B cell (primary cell): Measurements from ENCODE around the gene PDK2. TPM values are rescaled to one million over a fixed set of nuclear protein-coding genes. Genes with fewer than 3 reads are reported as not detected.

Source experiments
- ATAC-seq: fragments of 200-7000 bp; cut with Tn5 transposase; one replicate; pipeline ENCODE4 v1.10.0; 2021; ENCODE audit warnings: low read depth, mild to moderate bottlenecking, moderate number of reproducible peaks, moderate library complexity
- CTCF ChIA-PET: fragments of 350-600 bp; sonication (Branson Sonifier 250); formaldehyde crosslinking; loops from one replicate; lab custom pipeline; 2021; ENCODE audit warnings: antibody characterized with exemption, inconsistent platforms; lab: Charles Lee
- POLR2A ChIA-PET: fragments of 350-600 bp; sonication (Branson Sonifier 250); formaldehyde crosslinking; loops from one replicate; lab custom pipeline; 2021; ENCODE audit warnings: antibody characterized with exemption; lab: Charles Lee
- DNase-seq: peaks from one replicate; pipeline ENCODE4 v3.0.0; 2013
- H2AFZ ChIP-seq: 2 replicates; pipeline ENCODE4 v1.6.1; 2012; ENCODE audit warnings: mild to moderate bottlenecking, low read depth, low read length; ENCODE audit not compliant: insufficient read depth, poor library complexity, severe bottlenecking
- H3K27ac ChIP-seq, 2 donors: 1 replicate in 1 of 2; 2 replicates in 1 of 2; pipeline ENCODE4 v1.5.1; 2012 to 2013; ENCODE audit warnings: low read length in 2 of 2, mild to moderate bottlenecking in 2 of 2, moderate library complexity in 1 of 2
- H3K27me3 ChIP-seq, 4 experiments: fragments of 200-600 bp in 1 of 4; sonication (generic) in 1 of 4; replicated peaks in 1 of 4; 1 replicate in 2 of 4; 2 replicates in 2 of 4; pipeline versions ENCODE4 v1.6.1 to v1.7.0; 2013 to 2016; ENCODE audit warnings: low read length in 3 of 4, mild to moderate bottlenecking in 2 of 4, mixed read lengths in 1 of 4, moderate library complexity in 1 of 4; ENCODE audit not compliant: insufficient read depth in 4 of 4, control insufficient read depth in 3 of 4; ENCODE audit errors: control extremely low read depth in 1 of 4
- H3K36me3 ChIP-seq, 2 experiments: replicated peaks in 1 of 2; 1 replicate in 1 of 2; 2 replicates in 1 of 2; pipeline versions ENCODE4 v1.6.1 to v1.7.1; 2013; ENCODE audit warnings: low read length in 1 of 2; ENCODE audit not compliant: insufficient read depth in 2 of 2, control insufficient read depth in 1 of 2; ENCODE audit errors: control extremely low read depth in 1 of 2, extremely low read depth in 1 of 2
- H3K4me1 ChIP-seq, 2 donors: fragments of 200-600 bp in 1 of 2; sonication (generic) in 1 of 2; 1 replicate in 1 of 2; 2 replicates in 1 of 2; pipeline versions ENCODE4 v1.5.1 to v1.6.1; 2013 to 2017; ENCODE audit warnings: low read length in 2 of 2; ENCODE audit not compliant: control insufficient read depth in 2 of 2, insufficient read depth in 2 of 2
- H3K4me2 ChIP-seq: replicated peaks from 2 replicates; pipeline ENCODE3; 2012; ENCODE audit warnings: mild to moderate bottlenecking, low read depth, low read length; ENCODE audit not compliant: poor library complexity, severe bottlenecking
- H3K4me3 ChIP-seq, 5 experiments: fragments of 200-600 bp in 1 of 5; sonication (generic) in 1 of 5; 1 replicate in 3 of 5; 2 replicates in 2 of 5; pipeline versions ENCODE4 v1.5.1 to v1.7.0; 2011 to 2016; ENCODE audit warnings: low read length in 4 of 5, mild to moderate bottlenecking in 4 of 5, low read depth in 2 of 5, control low read depth in 1 of 5, moderate library complexity in 1 of 5; ENCODE audit not compliant: insufficient read depth in 1 of 5; ENCODE audit errors: control extremely low read depth in 1 of 5, extremely low read depth in 1 of 5
- H3K79me2 ChIP-seq: fragments of 200-600 bp; sonication (generic); one replicate; pipeline ENCODE4 v1.6.0; 2016; ENCODE audit warnings: low read length; ENCODE audit not compliant: control insufficient read depth, insufficient read depth
- H3K9ac ChIP-seq: fragments of 200-600 bp; sonication (generic); 2 replicates; pipeline ENCODE4 v1.6.1; 2017; ENCODE audit warnings: mild to moderate bottlenecking, low read length, moderate library complexity
- H3K9me3 ChIP-seq, 3 donors: one replicate each; pipeline versions ENCODE4 v1.6.1 to v1.7.1; 2013; ENCODE audit warnings: low read length in 2 of 3; ENCODE audit not compliant: control insufficient read depth in 2 of 3, insufficient read depth in 1 of 3; ENCODE audit errors: control extremely low read depth in 1 of 3
- H4K20me1 ChIP-seq: 2 replicates; pipeline ENCODE4 v1.6.0; 2012; ENCODE audit warnings: mild to moderate bottlenecking, low read length; ENCODE audit not compliant: insufficient read depth, control insufficient read depth, poor library complexity, severe bottlenecking
- H3K27ac Mint-ChIP-seq: one replicate; pipeline ENCODE4 v1.8.0; 2021; ENCODE audit warnings: mixed read lengths
- H3K27me3 Mint-ChIP-seq: one replicate; pipeline ENCODE4 v1.8.0; 2021; ENCODE audit warnings: mixed read lengths
- H3K4me1 Mint-ChIP-seq: one replicate; pipeline ENCODE4 v1.8.0; 2021; ENCODE audit warnings: mixed read lengths
- H3K4me3 Mint-ChIP-seq: one replicate; pipeline ENCODE4 v1.8.0; 2021; ENCODE audit warnings: mixed read lengths
- H3K9me3 Mint-ChIP-seq: one replicate; pipeline ENCODE4 v1.8.0; 2022; ENCODE audit warnings: mixed read lengths; ENCODE audit not compliant: insufficient read depth
- CTCF ChIP-seq: fragments of 200-600 bp; IDR thresholded peaks from one replicate; pipeline ENCODE4 v1.8.0; 2022; ENCODE audit warnings: antibody characterized with exemption, mild to moderate bottlenecking
- EZH2 ChIP-seq: IDR thresholded peaks from 2 replicates; pipeline ENCODE4 v1.6.1; 2012; ENCODE audit warnings: borderline replicate concordance, low read depth, mild to moderate bottlenecking, moderate library complexity, low read length; ENCODE audit not compliant: insufficient read depth, poor library complexity, severe bottlenecking
- WGBS: methylation state at CpG from one replicate; pipeline ENCODE4 v1.1.5; 2013; ENCODE audit warnings: missing lambda C conversion rate; ENCODE audit not compliant: insufficient coverage; 5-methylcytosine and 5-hydroxymethylcytosine counted together
- intact Hi-C: fragments of 100-400 bp; cut with micrococcal nuclease; formaldehyde crosslinking; loops from one replicate; pipeline ENCODE4 v1.10.0; 2022
- polyA plus RNA-seq: library from polyadenylated mRNA; depleted of rRNA; stranded (reverse); fragments of >200 nt; gene quantifications from 2 replicates; pipeline ENCODE4 v1.2.3, GENCODE V29; 2012
- total RNA-seq, 2 donors: library from RNA; stranded (reverse); fragments of 120-200 nt in 1 of 2; gene quantifications; 1 replicate in 1 of 2; 2 replicates in 1 of 2; pipeline versions ENCODE4 v1.2.3 to v1.2.4, GENCODE V29; 2013 to 2022

PDK2 gene
- total and polyA plus RNA-seq, 2 donors (not counting 1 experiment from before 2014, with no cell fraction given) = 35.2 to 73.2 TPM

DNA sequence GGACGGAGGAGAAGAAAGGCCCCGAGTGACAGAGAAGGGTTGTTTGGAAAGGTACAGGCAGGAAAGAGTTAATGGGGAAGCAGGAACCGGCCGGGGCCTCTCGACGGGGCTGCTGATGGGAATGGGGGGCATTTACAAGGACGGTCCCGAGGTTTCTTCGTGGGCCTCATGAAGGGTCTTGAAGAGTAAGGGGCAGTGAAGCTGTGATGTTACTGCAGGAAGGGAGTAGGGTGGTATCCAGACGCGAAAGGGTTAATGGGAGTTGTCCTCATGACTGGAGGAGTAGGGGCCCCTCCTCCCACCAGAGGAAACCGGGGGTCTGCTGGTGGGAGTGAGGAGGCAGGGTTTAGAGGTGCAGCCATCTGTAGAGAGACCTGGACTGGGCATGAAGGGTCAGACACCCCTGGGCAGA lies 481 bp downstream of the PDK2 start:
- TF ChIP-seq EZH2 (no peak), CTCF (no peak)
- DNase-seq (peak; percentile 45), ATAC-seq (no peak)
- Mint-ChIP-seq H3K9me3 (no peaks in the 10 kb centered on the region), H3K27me3 (no peaks in the 10 kb centered on the region), H3K27ac (peak overlapping the region; percentile 94), H3K4me3 (peak overlapping the region; percentile 99), H3K4me1 (peaks cover 27% of the 10 kb centered on the region)
- peaks cover 8 to 20% of the 10 kb centered on the region in 2 donors for H3K4me1 ChIP-seq
- H3K4me3 ChIP-seq = peak overlapping the region; percentile 21 to 95 (median 78)
- 1% methylated on average over 11 of the region's 12 CpGs for WGBS
- H3K27ac ChIP-seq = peak overlapping the region in 1 of 2 donors; percentile 77
- intact Hi-C loops = loop anchor here (1.0 to 10.0 kb wide), 4 partner anchors 21 to 387 kb away; partner anchors contain the start of genes EME1 and MRPL27
- peaks cover 0 to 26% of the 10 kb centered on the region in 2 experiments for H3K36me3 ChIP-seq
- peak overlapping the region; percentile 100 for H3K4me2 ChIP-seq
- H2AFZ ChIP-seq = peak overlapping the region; percentile 86
- no peaks in the 10 kb centered on the region for H3K9me3 ChIP-seq
- peaks cover 0 to 3% (median 0%) of the 10 kb centered on the region in 4 experiments for H3K27me3 ChIP-seq
- ChIA-PET POLR2A (interaction anchor here (2.0 kb wide), 1 partner anchor 52 kb away, joined by 5 read pairs; no protein-coding TSS in a partner anchor), CTCF (interaction anchor here (1.3 to 1.8 kb wide), 2 partner anchors 8 to 56 kb away, joined by 4 to 7 read pairs; no protein-coding TSS in a partner anchor)
- H3K79me2 ChIP-seq = peaks cover 13% of the 10 kb centered on the region
- peaks cover 6% of the 10 kb centered on the region for H4K20me1 ChIP-seq
- H3K9ac ChIP-seq = peak overlapping the region; percentile 87

DNA sequence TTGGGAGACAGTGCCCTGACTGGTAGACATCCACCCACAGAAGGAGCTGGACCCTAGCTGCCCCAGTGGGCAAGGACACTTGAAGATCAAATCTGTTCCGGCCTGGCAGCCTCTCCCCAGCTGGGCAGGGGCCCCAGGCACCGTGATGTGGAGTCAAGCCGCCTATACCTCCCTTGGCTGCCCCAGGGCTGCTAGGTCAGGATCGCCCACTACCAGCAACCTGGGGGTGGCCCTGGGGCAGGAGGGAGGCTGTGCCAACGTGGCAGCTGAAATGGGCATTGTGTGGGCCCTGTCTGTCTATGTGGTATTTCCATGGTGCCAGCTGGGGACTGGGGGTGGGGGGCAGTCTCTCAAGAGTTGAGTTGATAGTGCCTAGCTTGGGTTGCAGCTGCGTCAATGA lies 941 bp downstream of the PDK2 start:
- H3K4me3 Mint-ChIP-seq = peak overlapping the region; percentile 99
- 55% methylated on average over 6 of the region's 6 CpGs for WGBS
- H3K4me1 Mint-ChIP-seq = peaks cover 27% of the 10 kb centered on the region
- no peaks in the 10 kb centered on the region for H3K27me3 Mint-ChIP-seq
- peak overlapping the region; percentile 87 for H3K9ac ChIP-seq
- H3K27ac Mint-ChIP-seq = peak overlapping the region; percentile 94
- H3K27ac ChIP-seq = no peak overlapping the region
- peak overlapping the region in 3 of 5 experiments; percentile 78 to 95 (median 89) for H3K4me3 ChIP-seq
- peak overlapping the region; percentile 100 for H3K4me2 ChIP-seq
- peaks cover 13% of the 10 kb centered on the region for H3K79me2 ChIP-seq
- no peak for TF ChIP-seq EZH2
- TF ChIP-seq CTCF = no peak
- H2AFZ ChIP-seq = no peak overlapping the region
- intact Hi-C loops = loop anchor here (10.0 kb wide), 1 partner anchor 279 kb away; the partner anchor contains the start of genes EME1 and MRPL27
- H3K36me3 ChIP-seq = peaks cover 0 to 30% of the 10 kb centered on the region in 2 experiments
- H4K20me1 ChIP-seq = peaks cover 6% of the 10 kb centered on the region
- ATAC-seq = no peak
- H3K9me3 Mint-ChIP-seq = no peaks in the 10 kb centered on the region
- H3K4me1 ChIP-seq = peaks cover 8 to 20% of the 10 kb centered on the region in 2 donors
- ChIA-PET POLR2A (no interaction called here), CTCF (interaction anchor here (1.3 to 1.8 kb wide), 2 partner anchors 9 to 56 kb away, joined by 4 to 7 read pairs; no protein-coding TSS in a partner anchor)
- peak; percentile 33 for DNase-seq
- H3K9me3 ChIP-seq = no peaks in the 10 kb centered on the region
- H3K27me3 ChIP-seq = peaks cover 0 to 3% (median 0%) of the 10 kb centered on the region in 4 experiments
